ENCODE measurements around the gene PRDM10.

The PRDM10 gene

DNA sequence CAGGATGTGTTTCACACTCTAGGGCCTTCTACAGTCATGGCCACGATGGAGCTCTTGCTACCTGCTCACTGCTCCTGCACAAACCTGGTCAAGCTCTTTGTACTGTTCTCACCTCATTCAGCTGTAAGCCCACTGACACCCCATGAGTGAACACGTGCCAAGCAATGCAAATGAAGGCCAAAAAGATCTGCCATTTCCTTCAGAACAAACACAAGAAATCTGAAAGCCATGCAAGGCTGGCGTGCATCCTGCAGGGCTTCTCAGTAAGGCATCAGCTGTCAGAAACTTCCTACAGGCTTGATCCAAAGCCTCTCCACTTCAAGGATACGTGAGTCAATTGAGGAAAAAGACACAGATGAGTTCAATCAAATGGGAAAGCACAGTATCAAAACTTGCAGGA is 63.1 kb downstream of the PRDM10 start:
- no peak for FAIRE-seq

- no peak for FAIRE-seq
Observed at GRCh38 chr11:129938764-129939163, 63.9 kb downstream of the PRDM10 start.

DNA sequence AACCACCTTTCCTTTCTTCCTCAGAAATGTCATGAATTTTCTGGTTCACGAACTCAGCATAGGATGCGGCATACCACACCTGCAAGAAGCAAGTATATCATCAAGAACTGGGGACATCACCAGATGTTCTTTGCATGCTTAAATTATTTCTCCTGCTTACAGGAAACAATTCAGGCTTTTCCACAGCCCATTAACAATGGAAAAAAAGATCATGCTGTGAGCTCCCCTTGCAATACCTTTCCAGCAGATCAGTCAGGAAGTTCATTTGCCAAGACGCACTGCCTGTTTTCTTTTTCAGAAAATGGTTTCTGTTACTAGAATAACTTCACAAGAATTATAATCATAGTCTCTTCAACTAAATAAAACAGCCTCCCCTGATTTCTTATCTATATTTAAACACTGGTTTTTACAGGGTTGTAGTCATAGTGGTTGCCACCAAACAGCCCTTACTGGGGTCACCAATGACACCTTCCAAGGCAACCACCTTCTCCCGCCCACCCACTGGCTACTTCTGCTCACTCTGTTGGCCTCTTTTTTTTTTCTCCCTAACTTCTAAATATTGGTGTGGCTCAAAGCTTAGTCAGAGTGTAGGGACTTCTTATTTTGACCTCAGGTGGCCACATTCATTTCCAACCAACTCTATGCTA is 64.9 kb downstream of the PRDM10 start:
- FAIRE-seq = no peak

DNA sequence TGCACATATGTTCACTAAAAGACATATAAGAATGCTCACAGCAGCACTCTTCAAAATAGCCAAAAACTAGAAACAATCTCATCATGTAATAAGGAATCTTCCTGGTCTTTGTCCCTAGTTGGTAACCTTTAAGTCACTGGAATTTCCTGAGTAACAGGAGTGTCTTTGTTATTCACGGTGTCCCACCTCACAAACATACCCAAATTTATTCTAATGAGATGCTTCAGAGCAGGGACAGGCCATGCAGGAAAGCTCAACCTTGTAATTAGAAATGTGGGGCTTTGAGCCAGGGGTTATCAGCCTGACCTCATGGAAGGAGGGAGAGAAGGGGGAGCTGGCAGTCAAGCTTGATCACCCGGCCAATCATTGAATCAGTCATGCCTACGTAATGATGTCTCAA is 66.9 kb downstream of the PRDM10 start:
- no peak for FAIRE-seq

- no peak for FAIRE-seq
Observed at GRCh38 chr11:129933891-129934290, 68.7 kb downstream of the PRDM10 start.

GRCh38 chr11:129933262-129933661 is 69.4 kb downstream of the PRDM10 start:
- no peak for FAIRE-seq

DNA sequence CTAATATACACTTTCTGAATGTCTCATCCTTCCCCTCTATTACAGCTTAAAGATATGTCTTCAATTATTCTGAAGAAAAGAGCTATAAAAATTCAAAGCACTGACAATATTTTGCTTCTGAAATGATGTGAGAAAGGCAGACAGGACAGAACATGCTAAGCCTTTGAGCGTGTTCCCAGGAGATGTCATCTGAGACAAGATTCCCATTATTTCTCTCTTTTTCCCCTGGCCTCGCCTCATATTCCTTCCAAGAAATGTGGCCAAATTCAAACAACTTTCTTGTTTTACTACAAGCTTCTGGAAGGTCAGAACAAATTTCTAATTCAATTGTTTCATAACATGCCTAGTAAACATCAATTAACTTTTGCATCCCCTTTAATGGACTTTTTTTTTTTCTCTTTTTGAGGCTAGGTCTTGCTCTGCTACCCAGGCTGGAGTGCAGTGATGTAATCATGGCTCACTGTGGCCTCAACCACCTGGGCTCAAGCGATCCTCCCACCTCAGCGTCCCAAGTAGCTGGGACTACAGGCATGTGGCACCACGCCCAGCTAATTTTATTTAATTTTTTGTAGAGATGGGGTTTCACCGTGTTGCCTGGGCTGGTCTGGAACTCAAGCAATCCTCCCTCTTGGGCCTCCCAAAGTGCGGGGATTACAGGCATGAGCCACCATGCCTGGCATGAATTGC is 70.1 kb downstream of the PRDM10 start:
- FAIRE-seq = no peak

DNA sequence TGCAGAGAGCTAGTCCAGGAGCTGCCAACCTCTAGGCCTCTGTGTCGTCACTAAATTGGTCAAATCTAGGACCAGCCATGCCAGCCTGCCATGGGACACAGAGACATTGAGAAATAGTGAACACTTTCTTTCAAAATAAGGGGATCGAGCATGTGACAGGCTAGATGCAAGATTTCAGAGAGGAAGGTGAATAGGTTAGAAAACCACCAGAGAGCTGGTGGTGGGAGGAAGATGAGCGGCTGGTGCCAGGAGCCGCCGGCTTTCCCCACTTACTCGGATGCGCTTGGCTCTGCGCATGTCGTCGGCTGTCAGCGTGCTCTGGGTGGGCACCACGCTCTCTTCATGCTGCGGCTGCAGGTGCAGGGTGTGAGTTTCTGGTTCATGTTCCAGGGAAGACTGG is 71.9 kb downstream of the PRDM10 start:
- no peak for FAIRE-seq

DNA sequence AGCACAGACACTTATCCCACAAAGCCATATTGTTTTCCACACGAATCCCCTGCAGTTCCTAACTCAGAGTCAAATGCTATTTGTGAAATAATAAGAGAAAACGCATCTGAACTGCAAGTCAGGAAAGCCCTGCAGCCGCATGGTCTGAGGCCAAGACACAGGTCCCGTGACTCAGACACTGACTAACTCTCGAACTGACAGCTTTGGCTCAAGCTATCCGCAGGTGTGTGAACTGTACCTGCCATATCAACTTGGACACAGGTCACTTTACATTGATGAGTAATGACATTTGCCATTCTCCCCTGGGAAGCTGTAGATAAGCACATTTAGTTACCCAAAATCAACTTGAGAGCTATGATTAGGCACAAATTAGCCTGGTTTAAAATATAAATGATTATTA is 72.3 kb downstream of the PRDM10 start:
- FAIRE-seq = no peak

- no peak for FAIRE-seq
Observed at GRCh38 chr11:129929721-129930120, 72.9 kb downstream of the PRDM10 start.

DNA sequence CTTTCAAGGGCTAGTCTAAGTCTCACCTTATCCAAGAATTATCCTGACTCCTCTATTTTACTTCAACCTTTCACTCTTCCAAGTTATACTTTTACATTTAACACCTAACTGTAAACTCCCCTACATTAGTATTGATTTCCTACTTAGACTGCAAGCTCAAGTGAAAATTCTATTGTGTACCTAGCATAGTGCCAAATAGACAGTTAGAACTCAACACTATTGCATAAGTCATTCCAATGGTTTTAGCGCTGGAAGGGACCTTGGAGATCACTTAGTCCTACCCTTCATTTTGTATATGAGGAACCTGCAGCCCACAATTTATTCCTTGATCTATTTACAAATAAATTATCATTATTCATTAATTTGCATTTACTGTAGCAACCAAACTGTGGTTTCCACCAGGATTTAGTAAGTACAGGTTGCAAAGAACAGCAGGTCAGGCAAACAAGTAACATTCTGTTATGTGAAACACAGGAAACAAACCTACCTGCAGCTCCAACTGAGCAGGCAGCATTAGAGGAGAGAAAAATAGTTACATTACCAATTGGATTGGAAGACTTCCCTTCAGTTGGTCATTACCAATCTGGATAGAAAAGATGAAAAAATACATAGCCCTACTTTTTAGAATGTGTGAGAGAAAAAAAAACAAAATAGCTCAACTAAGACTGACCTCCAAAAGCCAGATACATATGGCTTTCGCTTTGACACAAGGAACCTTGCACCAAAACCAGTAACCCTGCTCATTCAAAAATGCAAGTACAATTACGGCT is 73.5 kb downstream of the PRDM10 start:
- FAIRE-seq = no peak

GRCh38 chr11:129922674-129923073 is 80.0 kb downstream of the PRDM10 start:
- FAIRE-seq = no peak

GRCh38 chr11:129918361-129918760 is 84.3 kb downstream of the PRDM10 start:
- no peak for FAIRE-seq

GRCh38 chr11:129917231-129917630 is 85.4 kb downstream of the PRDM10 start:
- FAIRE-seq = no peak

DNA sequence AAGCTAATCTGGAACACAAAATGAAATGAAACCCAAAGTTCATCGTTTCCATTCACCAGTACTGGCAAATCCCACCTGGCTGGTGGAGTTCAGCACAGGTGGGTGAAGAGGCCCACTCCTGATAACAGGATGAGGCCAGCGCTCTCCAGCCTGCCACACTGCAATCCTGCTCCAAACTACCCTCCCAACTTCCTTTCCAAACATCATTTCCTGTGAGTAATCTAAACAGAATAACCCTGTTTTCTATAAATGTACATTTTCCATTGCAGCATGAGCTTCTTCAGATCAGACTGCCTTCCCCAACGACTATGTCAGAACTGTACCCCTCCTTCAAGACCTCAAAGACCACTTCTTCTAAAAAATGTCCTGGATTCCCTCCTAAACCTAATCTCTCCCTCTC is 91.3 kb downstream of the PRDM10 start:
- FAIRE-seq = no peak

DNA sequence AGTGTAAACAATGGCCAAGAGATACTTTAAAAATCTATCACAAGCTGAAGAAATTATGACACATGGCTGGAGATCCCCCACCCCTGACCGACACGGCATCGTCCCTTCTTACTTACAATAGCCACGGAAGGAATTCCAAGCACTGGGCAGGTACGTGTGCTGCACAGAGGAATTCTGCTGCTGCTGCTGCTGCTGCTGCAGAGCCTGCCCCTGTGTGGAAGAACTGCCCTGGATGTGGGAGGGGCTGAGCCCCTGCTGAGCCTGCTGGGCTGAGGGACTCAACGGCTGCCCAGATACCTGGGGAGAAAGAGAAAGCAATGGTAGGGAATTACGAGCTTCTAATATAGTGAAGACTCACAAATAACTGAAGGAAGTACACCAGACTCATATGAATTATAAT is 92.3 kb downstream of the PRDM10 start:
- FAIRE-seq = no peak

DNA sequence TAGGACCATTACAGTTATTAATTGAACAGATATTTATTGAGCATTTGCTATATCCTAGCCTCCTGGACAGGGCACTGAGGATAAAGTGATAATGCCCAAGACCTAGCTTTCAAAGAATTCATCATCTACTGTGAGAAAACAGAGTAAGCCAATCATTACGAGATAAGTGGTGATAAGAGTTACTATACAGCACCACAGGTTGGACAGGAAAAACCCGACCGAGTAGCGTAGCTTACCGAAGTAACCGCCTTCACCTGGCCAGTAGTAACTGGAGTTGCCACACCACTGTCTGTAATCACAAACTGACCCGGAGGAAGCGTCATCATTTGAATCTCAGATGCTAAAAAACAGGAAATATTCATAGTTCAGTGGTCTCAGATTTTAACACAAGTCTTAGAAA is 97.2 kb downstream of the PRDM10 start:
- FAIRE-seq = no peak

DNA sequence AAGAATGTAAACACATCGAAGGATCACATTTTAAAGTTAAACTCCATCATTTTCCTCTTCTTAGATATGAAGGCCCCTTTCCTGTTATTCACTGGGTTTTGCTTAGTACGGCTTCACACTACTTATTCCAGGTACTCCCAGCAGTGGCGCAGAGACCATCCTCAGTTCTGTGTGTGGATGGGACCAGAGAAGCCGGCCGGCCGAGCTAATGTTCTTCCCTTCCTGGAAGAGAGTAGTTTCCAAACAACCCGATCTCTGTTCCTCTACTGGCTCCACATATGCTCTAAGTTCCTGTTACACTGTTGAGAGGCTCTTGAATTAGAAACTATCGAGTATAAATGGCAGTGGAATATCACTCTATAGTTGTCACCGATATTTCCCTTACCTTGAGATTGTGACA is 106.6 kb downstream of the PRDM10 start:
- FAIRE-seq = no peak

DNA sequence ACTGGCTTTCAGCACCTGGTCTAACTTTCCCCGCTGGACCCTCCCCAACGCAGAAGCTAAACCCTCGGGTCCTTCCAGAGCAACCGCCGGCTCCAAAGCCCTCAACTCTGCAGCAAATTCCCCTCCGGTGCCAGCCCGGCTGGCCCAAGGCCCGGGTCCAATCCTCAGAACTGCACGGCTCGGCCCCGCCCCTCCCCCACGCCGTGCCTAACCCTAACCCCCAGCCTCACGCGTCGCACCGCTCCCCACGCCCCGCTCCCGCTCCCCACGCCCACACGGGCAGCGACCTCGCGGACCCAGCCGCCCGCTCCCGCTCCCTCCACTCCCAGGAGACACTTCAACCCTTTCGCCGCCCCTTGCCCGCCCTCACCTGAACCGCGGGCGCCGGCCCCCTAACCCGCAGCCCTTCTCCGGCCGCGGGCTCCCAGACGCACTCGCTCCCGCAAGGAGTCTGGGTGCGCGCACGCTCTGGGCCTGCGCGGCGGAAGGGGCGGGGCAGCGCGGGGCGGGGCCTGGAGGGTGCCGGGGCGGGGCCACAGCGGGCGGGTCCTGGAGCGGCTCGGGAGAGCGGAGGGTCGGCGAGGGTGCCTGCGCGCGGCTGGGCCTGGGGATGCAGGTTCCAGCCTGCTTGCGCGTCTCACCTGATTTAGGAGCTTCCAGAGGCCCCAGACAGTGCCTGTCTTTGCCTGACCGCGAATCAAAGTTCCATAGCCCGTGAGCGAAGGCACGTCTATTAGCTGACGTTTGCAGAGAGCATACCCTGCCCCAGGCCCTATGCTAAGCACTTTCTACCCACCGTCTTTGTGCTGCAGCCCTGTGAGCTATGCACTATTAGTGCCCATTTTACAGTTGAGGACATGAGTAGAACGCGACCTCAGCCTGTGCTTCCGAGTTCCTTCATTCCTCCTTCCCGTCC is 107.3 kb downstream of the PRDM10 start, which contains the start of gene NFRKB:
Gene NFRKB (minus strand): TSS at position 453 of the 916 bp plus-strand sequence. CDS start 2,729 bp downstream, outside the sequence.
- FAIRE-seq = no peak

GRCh38 chr11:129894278-129895125 is 108.1 kb downstream of the PRDM10 start:
- no peak for FAIRE-seq

- no peak for FAIRE-seq
Observed at GRCh38 chr11:129888451-129888850, 114.2 kb downstream of the PRDM10 start.

DNA sequence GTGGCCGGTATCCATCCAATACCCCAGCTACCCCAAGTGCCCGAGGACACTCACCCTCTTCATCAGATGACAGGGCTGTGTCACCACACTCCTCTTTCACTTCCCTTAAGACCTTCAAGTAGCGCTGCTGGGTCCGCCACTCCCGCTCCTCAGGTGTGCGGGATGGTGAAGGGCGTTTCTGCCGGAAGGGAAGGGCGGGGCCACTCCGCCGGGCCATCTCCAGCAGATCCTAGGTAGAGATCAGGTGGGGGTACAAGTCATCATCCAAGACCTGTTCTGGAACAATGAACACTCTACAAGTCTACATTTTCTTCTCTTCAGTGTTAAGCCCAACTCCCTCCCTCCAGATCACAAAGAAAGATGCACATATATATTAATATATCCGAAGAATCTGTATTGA is 117.3 kb downstream of the PRDM10 start:
- FAIRE-seq = no peak
